AG04449 (cell line): ENCODE results near the gene RIT2.

Experiments used
- CTCF ChIA-PET: fragments of 350-600 bp; formaldehyde crosslinking; extraction: SDS; loops from one replicate; lab custom pipeline; 2021; ENCODE audit warnings: antibody characterized with exemption; lab: Yijun Ruan, JAX
- POLR2A ChIA-PET: fragments of 400-600, 350-600 bp; formaldehyde crosslinking; extraction: SDS; loops from one replicate; lab custom pipeline; 2020; ENCODE audit warnings: antibody characterized with exemption, inconsistent platforms; lab: Yijun Ruan, JAX
- DNase-seq: peaks from one replicate; pipeline ENCODE4 v3.0.0-alpha.2; 2010; ENCODE audit warnings: low read depth, low spot score
- H3K4me3 ChIP-seq: 2 replicates; pipeline ENCODE4 v1.5.1; 2011; ENCODE audit warnings: low read depth, mild to moderate bottlenecking, control low read depth, low read length
- CTCF ChIP-seq: IDR thresholded peaks from one replicate; pipeline ENCODE4 v1.5.1; 2011; ENCODE audit warnings: mild to moderate bottlenecking, moderate library complexity, low read length, control low read depth, inconsistent platforms; ENCODE audit not compliant: insufficient read depth; ENCODE audit errors: missing control alignments

RIT2 gene

GRCh38 chr18:43078478-43079092 is 36.9 kb downstream of the RIT2 start:
- no peak for TF ChIP-seq CTCF
- ChIA-PET POLR2A (no interaction called here), CTCF (no interaction called here)
- DNase-seq: no peak
- no peak overlapping the region for H3K4me3 ChIP-seq

- no peak overlapping the region for H3K4me3 ChIP-seq
- DNase-seq: no peak
- no peak for TF ChIP-seq CTCF
- CTCF ChIA-PET: no interaction called here
- POLR2A ChIA-PET: no interaction called here
These were observed 37.8 kb downstream of the RIT2 start for GRCh38 chr18:43077510-43078308.

GRCh38 chr18:43073771-43074170 is 41.7 kb downstream of the RIT2 start:
- POLR2A ChIA-PET: no interaction called here
- DNase-seq: no peak
- CTCF ChIA-PET: no interaction called here
- H3K4me3 ChIP-seq: no peak overlapping the region
- no peak for TF ChIP-seq CTCF

- ChIA-PET POLR2A (no interaction called here), CTCF (no interaction called here)
- no peak overlapping the region for H3K4me3 ChIP-seq
- DNase-seq: no peak
- no peak for TF ChIP-seq CTCF
These were observed 46.7 kb downstream of the RIT2 start for GRCh38 chr18:43068781-43069180.

- POLR2A ChIA-PET: no interaction called here
- no peak for DNase-seq
- CTCF ChIA-PET: no interaction called here
- TF ChIP-seq CTCF: no peak
- no peak overlapping the region for H3K4me3 ChIP-seq
These were observed 47.9 kb downstream of the RIT2 start for GRCh38 chr18:43067570-43067969.

GRCh38 chr18:43061816-43062215 is 53.7 kb downstream of the RIT2 start:
- DNase-seq: no peak
- POLR2A ChIA-PET: no interaction called here
- TF ChIP-seq CTCF: no peak
- CTCF ChIA-PET: no interaction called here
- H3K4me3 ChIP-seq: no peak overlapping the region
